B cell (primary cell): Measurements from ENCODE around the gene BAZ1B. TPM values are rescaled to one million over a fixed set of nuclear protein-coding genes. Genes with fewer than 3 reads are reported as not detected.

Experiments
- ATAC-seq: fragments of 200-7000 bp; cut with Tn5 transposase; one replicate; pipeline ENCODE4 v1.10.0; 2021; ENCODE audit warnings: low read depth, mild to moderate bottlenecking, moderate number of reproducible peaks, moderate library complexity
- CTCF ChIA-PET: fragments of 350-600 bp; sonication (Branson Sonifier 250); formaldehyde crosslinking; loops from one replicate; lab custom pipeline; 2021; ENCODE audit warnings: antibody characterized with exemption, inconsistent platforms; lab: Charles Lee
- POLR2A ChIA-PET: fragments of 350-600 bp; sonication (Branson Sonifier 250); formaldehyde crosslinking; loops from one replicate; lab custom pipeline; 2021; ENCODE audit warnings: antibody characterized with exemption; lab: Charles Lee
- DNase-seq: peaks from one replicate; pipeline ENCODE4 v3.0.0; 2013
- H2AFZ ChIP-seq: 2 replicates; pipeline ENCODE4 v1.6.1; 2012; ENCODE audit warnings: mild to moderate bottlenecking, low read depth, low read length; ENCODE audit not compliant: insufficient read depth, poor library complexity, severe bottlenecking
- H3K27ac ChIP-seq, 2 donors: 1 replicate in 1 of 2; 2 replicates in 1 of 2; pipeline ENCODE4 v1.5.1; 2012 to 2013; ENCODE audit warnings: low read length in 2 of 2, mild to moderate bottlenecking in 2 of 2, moderate library complexity in 1 of 2
- H3K27me3 ChIP-seq, 4 experiments: fragments of 200-600 bp in 1 of 4; sonication (generic) in 1 of 4; replicated peaks in 1 of 4; 1 replicate in 2 of 4; 2 replicates in 2 of 4; pipeline versions ENCODE4 v1.6.1 to v1.7.0; 2013 to 2016; ENCODE audit warnings: low read length in 3 of 4, mild to moderate bottlenecking in 2 of 4, mixed read lengths in 1 of 4, moderate library complexity in 1 of 4; ENCODE audit not compliant: insufficient read depth in 4 of 4, control insufficient read depth in 3 of 4; ENCODE audit errors: control extremely low read depth in 1 of 4
- H3K36me3 ChIP-seq, 2 experiments: replicated peaks in 1 of 2; 1 replicate in 1 of 2; 2 replicates in 1 of 2; pipeline versions ENCODE4 v1.6.1 to v1.7.1; 2013; ENCODE audit warnings: low read length in 1 of 2; ENCODE audit not compliant: insufficient read depth in 2 of 2, control insufficient read depth in 1 of 2; ENCODE audit errors: control extremely low read depth in 1 of 2, extremely low read depth in 1 of 2
- H3K4me1 ChIP-seq, 2 donors: fragments of 200-600 bp in 1 of 2; sonication (generic) in 1 of 2; 1 replicate in 1 of 2; 2 replicates in 1 of 2; pipeline versions ENCODE4 v1.5.1 to v1.6.1; 2013 to 2017; ENCODE audit warnings: low read length in 2 of 2; ENCODE audit not compliant: control insufficient read depth in 2 of 2, insufficient read depth in 2 of 2
- H3K4me2 ChIP-seq: replicated peaks from 2 replicates; pipeline ENCODE3; 2012; ENCODE audit warnings: mild to moderate bottlenecking, low read depth, low read length; ENCODE audit not compliant: poor library complexity, severe bottlenecking
- H3K4me3 ChIP-seq, 5 experiments: fragments of 200-600 bp in 1 of 5; sonication (generic) in 1 of 5; 1 replicate in 3 of 5; 2 replicates in 2 of 5; pipeline versions ENCODE4 v1.5.1 to v1.7.0; 2011 to 2016; ENCODE audit warnings: low read length in 4 of 5, mild to moderate bottlenecking in 4 of 5, low read depth in 2 of 5, control low read depth in 1 of 5, moderate library complexity in 1 of 5; ENCODE audit not compliant: insufficient read depth in 1 of 5; ENCODE audit errors: control extremely low read depth in 1 of 5, extremely low read depth in 1 of 5
- H3K79me2 ChIP-seq: fragments of 200-600 bp; sonication (generic); one replicate; pipeline ENCODE4 v1.6.0; 2016; ENCODE audit warnings: low read length; ENCODE audit not compliant: control insufficient read depth, insufficient read depth
- H3K9ac ChIP-seq: fragments of 200-600 bp; sonication (generic); 2 replicates; pipeline ENCODE4 v1.6.1; 2017; ENCODE audit warnings: mild to moderate bottlenecking, low read length, moderate library complexity
- H3K9me3 ChIP-seq, 3 donors: one replicate each; pipeline versions ENCODE4 v1.6.1 to v1.7.1; 2013; ENCODE audit warnings: low read length in 2 of 3; ENCODE audit not compliant: control insufficient read depth in 2 of 3, insufficient read depth in 1 of 3; ENCODE audit errors: control extremely low read depth in 1 of 3
- H4K20me1 ChIP-seq: 2 replicates; pipeline ENCODE4 v1.6.0; 2012; ENCODE audit warnings: mild to moderate bottlenecking, low read length; ENCODE audit not compliant: insufficient read depth, control insufficient read depth, poor library complexity, severe bottlenecking
- H3K27ac Mint-ChIP-seq: one replicate; pipeline ENCODE4 v1.8.0; 2021; ENCODE audit warnings: mixed read lengths
- H3K27me3 Mint-ChIP-seq: one replicate; pipeline ENCODE4 v1.8.0; 2021; ENCODE audit warnings: mixed read lengths
- H3K4me1 Mint-ChIP-seq: one replicate; pipeline ENCODE4 v1.8.0; 2021; ENCODE audit warnings: mixed read lengths
- H3K4me3 Mint-ChIP-seq: one replicate; pipeline ENCODE4 v1.8.0; 2021; ENCODE audit warnings: mixed read lengths
- H3K9me3 Mint-ChIP-seq: one replicate; pipeline ENCODE4 v1.8.0; 2022; ENCODE audit warnings: mixed read lengths; ENCODE audit not compliant: insufficient read depth
- EZH2 ChIP-seq: IDR thresholded peaks from 2 replicates; pipeline ENCODE4 v1.6.1; 2012; ENCODE audit warnings: borderline replicate concordance, low read depth, mild to moderate bottlenecking, moderate library complexity, low read length; ENCODE audit not compliant: insufficient read depth, poor library complexity, severe bottlenecking
- WGBS: methylation state at CpG from one replicate; pipeline ENCODE4 v1.1.5; 2013; ENCODE audit warnings: missing lambda C conversion rate; ENCODE audit not compliant: insufficient coverage; 5-methylcytosine and 5-hydroxymethylcytosine counted together
- intact Hi-C: fragments of 100-400 bp; cut with micrococcal nuclease; formaldehyde crosslinking; loops from one replicate; pipeline ENCODE4 v1.10.0; 2022
- polyA plus RNA-seq: library from polyadenylated mRNA; depleted of rRNA; stranded (reverse); fragments of >200 nt; gene quantifications from 2 replicates; pipeline ENCODE4 v1.2.3, GENCODE V29; 2012
- total RNA-seq, 2 donors: library from RNA; stranded (reverse); fragments of 120-200 nt in 1 of 2; gene quantifications; 1 replicate in 1 of 2; 2 replicates in 1 of 2; pipeline versions ENCODE4 v1.2.3 to v1.2.4, GENCODE V29; 2013 to 2022
- TF ChIP-seq, protein P1 (sequence below): fragments of 200-600 bp; IDR thresholded peaks from one replicate; pipeline ENCODE4 v1.8.0; 2022; ENCODE audit warnings: antibody characterized with exemption, mild to moderate bottlenecking

Gene BAZ1B
- total and polyA plus RNA-seq, 2 donors (not counting 1 experiment from before 2014, with no cell fraction given), result 17.2 to 68.1 TPM

DNA sequence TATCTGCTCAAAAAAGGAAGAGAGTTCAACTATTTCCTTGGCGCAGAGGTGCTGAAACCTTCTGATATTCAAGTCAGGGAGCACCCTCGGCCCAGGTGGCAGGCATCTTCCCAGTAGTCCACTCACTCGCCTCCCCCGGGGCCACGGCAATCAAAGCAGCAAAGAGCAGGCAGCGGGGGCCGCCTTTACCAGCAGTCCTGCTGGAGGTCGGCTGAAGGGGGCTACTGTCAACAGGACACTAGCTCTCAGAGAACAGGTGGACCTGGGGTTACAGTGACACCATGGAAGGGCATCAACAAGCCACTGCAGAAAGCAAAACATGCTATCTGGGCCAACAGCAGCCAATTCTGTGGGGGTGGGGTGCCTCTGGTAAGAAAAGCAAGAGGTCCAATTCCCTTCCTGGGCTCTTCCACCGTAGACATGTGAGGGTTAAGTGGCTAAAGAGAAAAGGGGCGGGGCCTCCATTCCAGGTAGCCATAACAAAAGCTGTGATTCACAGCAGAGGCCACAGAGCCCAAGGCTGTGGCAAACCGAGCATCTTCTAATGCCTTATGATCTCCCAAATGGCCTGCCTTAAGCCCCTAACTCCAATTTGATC, 79.1 kb downstream of the BAZ1B start:
- H3K4me1 Mint-ChIP-seq, result no peaks in the 10 kb centered on the region
- no peak for TF ChIP-seq EZH2
- TF ChIP-seq, protein P1, sequence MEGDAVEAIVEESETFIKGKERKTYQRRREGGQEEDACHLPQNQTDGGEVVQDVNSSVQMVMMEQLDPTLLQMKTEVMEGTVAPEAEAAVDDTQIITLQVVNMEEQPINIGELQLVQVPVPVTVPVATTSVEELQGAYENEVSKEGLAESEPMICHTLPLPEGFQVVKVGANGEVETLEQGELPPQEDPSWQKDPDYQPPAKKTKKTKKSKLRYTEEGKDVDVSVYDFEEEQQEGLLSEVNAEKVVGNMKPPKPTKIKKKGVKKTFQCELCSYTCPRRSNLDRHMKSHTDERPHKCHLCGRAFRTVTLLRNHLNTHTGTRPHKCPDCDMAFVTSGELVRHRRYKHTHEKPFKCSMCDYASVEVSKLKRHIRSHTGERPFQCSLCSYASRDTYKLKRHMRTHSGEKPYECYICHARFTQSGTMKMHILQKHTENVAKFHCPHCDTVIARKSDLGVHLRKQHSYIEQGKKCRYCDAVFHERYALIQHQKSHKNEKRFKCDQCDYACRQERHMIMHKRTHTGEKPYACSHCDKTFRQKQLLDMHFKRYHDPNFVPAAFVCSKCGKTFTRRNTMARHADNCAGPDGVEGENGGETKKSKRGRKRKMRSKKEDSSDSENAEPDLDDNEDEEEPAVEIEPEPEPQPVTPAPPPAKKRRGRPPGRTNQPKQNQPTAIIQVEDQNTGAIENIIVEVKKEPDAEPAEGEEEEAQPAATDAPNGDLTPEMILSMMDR, result no peak
- intact Hi-C loops, result no loop called here

DNA sequence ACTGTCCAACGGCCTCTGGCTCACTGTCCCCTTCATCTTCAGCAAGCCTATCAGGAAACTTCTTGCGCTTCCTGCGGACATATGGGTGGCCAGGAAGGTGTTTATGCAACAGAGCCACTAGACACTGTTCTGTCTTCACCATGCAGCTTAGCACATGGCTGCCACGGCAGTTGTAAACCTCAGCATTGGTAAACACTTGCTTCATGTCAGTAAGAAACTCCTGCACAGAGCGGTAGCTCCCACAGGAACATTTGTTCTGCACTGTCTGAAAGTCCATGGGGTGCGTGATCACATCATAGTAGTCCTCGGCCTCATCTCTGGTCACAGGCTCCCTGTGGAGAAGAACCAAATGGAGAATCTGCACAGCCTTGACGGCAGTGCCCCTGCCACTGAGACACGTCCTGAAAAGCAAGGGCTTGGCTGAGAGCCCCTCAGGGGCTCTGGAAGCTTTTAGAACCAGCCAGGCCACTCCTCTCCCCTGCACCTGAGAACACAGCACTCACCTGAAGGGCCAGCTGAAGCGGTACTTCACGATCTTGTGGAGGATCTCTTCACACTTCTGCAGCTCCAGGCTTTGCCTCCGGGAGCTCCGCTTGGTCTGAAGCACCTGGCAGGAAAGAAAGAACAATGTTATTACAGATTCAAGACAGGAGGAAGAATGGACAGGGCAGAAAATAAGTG, 79.7 kb downstream of the BAZ1B start:
- Mint-ChIP-seq H3K27me3 (no peaks in the 10 kb centered on the region), H3K9me3 (no peaks in the 10 kb centered on the region), H3K4me3 (no peak overlapping the region), H3K27ac (no peak overlapping the region), H3K4me1 (no peaks in the 10 kb centered on the region)
- no peak for ATAC-seq
- TF ChIP-seq EZH2, result no peak
- TF ChIP-seq, protein P1, result no peak
- Histone ChIP-seq H3K4me2 (no peak overlapping the region), H3K9ac (no peak overlapping the region), H3K4me3 (no peak overlapping the region), H3K36me3 (peaks cover 2 to 72% of the 10 kb centered on the region in 2 experiments), H2AFZ (no peak overlapping the region), H3K27ac (no peak overlapping the region), H4K20me1 (peaks cover 7% of the 10 kb centered on the region), H3K4me1 (no peaks in the 10 kb centered on the region), H3K27me3 (no peaks in the 10 kb centered on the region), H3K79me2 (no peaks in the 10 kb centered on the region), H3K9me3 (no peaks in the 10 kb centered on the region)
- DNase-seq, result no peak
- intact Hi-C loops, result no loop called here
- ChIA-PET POLR2A (no interaction called here), CTCF (interaction anchor here (0.6 kb wide), 1 partner anchor 10 kb away, joined by 3 read pairs; no protein-coding TSS in a partner anchor)
- 96% methylated on average over 12 of the region's 13 CpGs for WGBS

More for the DNA sequence above, 79.1 kb downstream of the BAZ1B start:
- H3K36me3 ChIP-seq, result peaks cover 2 to 78% of the 10 kb centered on the region in 2 experiments
- CTCF ChIA-PET, result interaction anchor here (0.6 kb wide), 1 partner anchor 11 kb away, joined by 3 read pairs; no protein-coding TSS in a partner anchor
- WGBS, result 97% methylated on average over 11 of the region's 11 CpGs
- no peaks in the 10 kb centered on the region for H3K27me3 Mint-ChIP-seq
- no peak overlapping the region for H3K4me3 ChIP-seq
- H3K27ac ChIP-seq, result no peak overlapping the region
- H2AFZ ChIP-seq, result no peak overlapping the region
- H3K79me2 ChIP-seq, result no peaks in the 10 kb centered on the region
- H3K4me2 ChIP-seq, result no peak overlapping the region
- DNase-seq, result no peak
- no peak overlapping the region for H3K9ac ChIP-seq
- no peaks in the 10 kb centered on the region for H3K9me3 Mint-ChIP-seq
- no peak for ATAC-seq
- no peak overlapping the region for H3K27ac Mint-ChIP-seq
- POLR2A ChIA-PET, result no interaction called here
- peaks cover 7% of the 10 kb centered on the region for H4K20me1 ChIP-seq
- no peak overlapping the region for H3K4me3 Mint-ChIP-seq
- H3K27me3 ChIP-seq, result no peaks in the 10 kb centered on the region
- no peaks in the 10 kb centered on the region for H3K9me3 ChIP-seq
- no peaks in the 10 kb centered on the region for H3K4me1 ChIP-seq
